Keratinocyte (primary cell): ENCODE measurements around the gene MAJIN.

ENCODE experiments used
- CTCF ChIP-seq, 3 experiments: IDR thresholded peaks in 1 of 3; conservative IDR thresholded peaks in 1 of 3; optimal IDR thresholded peaks in 1 of 3; 2 replicates in 2 of 3; 3 replicates in 1 of 3; pipeline versions ENCODE3 to v1.5.1; 2011; ENCODE audit warnings: low read length in 3 of 3, mild to moderate bottlenecking in 3 of 3, moderate library complexity in 2 of 3, control low read depth in 1 of 3, inconsistent platforms in 1 of 3; ENCODE audit not compliant: insufficient read depth in 2 of 3; ENCODE audit errors: extremely low read depth in 1 of 3
- EZH2 ChIP-seq: IDR thresholded peaks from one replicate; pipeline ENCODE4 v1.6.1; 2012; ENCODE audit warnings: inconsistent platforms, mild to moderate bottlenecking, low read length, moderate library complexity

DNA sequence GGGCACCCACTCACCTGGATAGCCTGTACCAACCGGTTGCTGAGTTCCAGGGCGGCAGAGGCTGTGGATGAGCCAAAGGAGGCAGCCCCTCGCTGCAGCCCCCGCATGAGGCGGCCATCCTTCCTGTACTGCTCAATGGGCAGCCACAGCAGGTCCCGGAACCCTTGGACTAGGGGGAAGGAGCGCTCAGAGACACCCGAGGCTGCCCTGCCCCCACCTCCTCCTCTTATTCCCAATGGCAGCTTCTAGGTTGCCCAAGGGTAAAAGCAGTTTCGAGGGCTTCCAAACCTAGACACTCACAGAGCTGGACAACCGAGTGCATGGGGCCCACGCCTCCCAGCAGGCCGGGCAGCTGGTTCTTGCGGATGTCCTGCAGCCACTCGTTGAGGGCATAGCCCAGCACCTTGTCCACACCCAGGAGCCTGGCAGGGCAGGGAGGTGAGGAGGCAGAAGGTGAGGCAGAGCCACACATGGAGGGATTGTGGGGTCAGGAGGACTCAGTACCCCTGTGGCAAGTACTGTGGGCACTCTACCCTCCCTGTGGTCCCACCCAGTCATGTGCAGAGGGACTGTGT lies 75.4 kb downstream of the MAJIN start:
- no peak for TF ChIP-seq EZH2
- TF ChIP-seq CTCF (optimal IDR thresholded peaks at IDR 0.05 in 1 of 3, IDR thresholded peaks at IDR 0.05 in 1 of 3, conservative IDR thresholded peaks at IDR 0.05 in 1 of 3; ENCODE audit: extremely low read depth in 1 of 3, insufficient read depth in 2 of 3, low read length in 3 of 3), result no peak
